K562 (cell line): ENCODE results near the gene FAM53B.

ENCODE experiments used
- ATF2 ChIP-seq: sonication (generic); formaldehyde crosslinking; IDR thresholded peaks from 2 replicates; pipeline ENCODE4 v1.8.1; 2022; ENCODE audit warnings: missing genetic modification reagents
- BDP1 ChIP-seq: IDR thresholded peaks from 3 replicates; pipeline ENCODE4 v1.6.1; 2011; ENCODE audit not compliant: insufficient read length, insufficient read depth
- CBX3 ChIP-seq, 2 experiments: IDR thresholded peaks; 1 replicate in 1 of 2; 2 replicates in 1 of 2; pipeline ENCODE4 v1.6.1; 2012; ENCODE audit warnings: inconsistent platforms in 2 of 2, low read length in 2 of 2, borderline replicate concordance in 1 of 2, control low read depth in 1 of 2
- HDAC3 ChIP-seq: fragments of 450-650 bp; IDR thresholded peaks from 2 replicates; pipeline ENCODE4 v1.6.1; 2018; ENCODE audit warnings: borderline replicate concordance, mild to moderate bottlenecking, moderate library complexity; ENCODE audit not compliant: partially characterized antibody
- HNRNPK ChIP-seq: fragments of 200-400 bp; formaldehyde crosslinking; IDR thresholded peaks from one replicate; pipeline ENCODE4 v1.6.1; 2018; ENCODE audit warnings: mild to moderate bottlenecking, low read depth, low read length; ENCODE audit not compliant: poor library complexity, severe bottlenecking
- MLLT1 ChIP-seq, 2 experiments: fragments of 450-650 bp; IDR thresholded peaks; 2 replicates each; pipeline ENCODE4 v1.6.1; 2016
- NR2C2 ChIP-seq, 2 experiments: fragments of 200-800 bp in 1 of 2; sonication (Bioruptor generic) in 1 of 2; sonication (generic) in 1 of 2; formaldehyde crosslinking in 1 of 2; IDR thresholded peaks; 2 replicates each; pipeline versions ENCODE4 v1.6.1 to v1.8.0; 2016 to 2022; ENCODE audit warnings: mild to moderate bottlenecking in 1 of 2, missing compliant biosample characterization in 1 of 2, missing genetic modification characterization in 1 of 2, missing genetic modification reagents in 1 of 2
- POLR2A ChIP-seq: fragments of 450-650 bp; conservative IDR thresholded peaks from 2 replicates; pipeline ENCODE4 v1.6.1; 2016
- RFX5 ChIP-seq: IDR thresholded peaks from 2 replicates; pipeline ENCODE4 v1.6.1; 2011; ENCODE audit warnings: low read depth, mild to moderate bottlenecking, improper control_type of control experiment, low read length
- SMARCA4 ChIP-seq: fragments of 450-650 bp; IDR thresholded peaks from 2 replicates; pipeline ENCODE4 v1.6.1; 2016
- TGIF2 ChIP-seq: sonication (generic); formaldehyde crosslinking; IDR thresholded peaks from 2 replicates; pipeline ENCODE4 v1.8.1; 2022; ENCODE audit warnings: mild to moderate bottlenecking, missing genetic modification reagents, moderate library complexity
- ZNF282 ChIP-seq: sonication (generic); formaldehyde crosslinking; IDR thresholded peaks from 2 replicates; pipeline ENCODE4 v1.8.1; 2023; ENCODE audit warnings: missing genetic modification reagents
- TF ChIP-seq, protein P1 (sequence below): sonication (generic); formaldehyde crosslinking; IDR thresholded peaks from 2 replicates; pipeline ENCODE4 v1.8.1; 2023; ENCODE audit warnings: mild to moderate bottlenecking, missing genetic modification reagents, moderate library complexity
- TF ChIP-seq, protein P2 (sequence below): fragments of 250-450 bp; sonication (Bioruptor Pico); IDR thresholded peaks from 2 replicates; pipeline ENCODE4 v1.4.0; 2020; ENCODE audit warnings: mild to moderate bottlenecking, moderate library complexity

- TF ChIP-seq SMARCA4 (no peak), ATF2 (CRISPR knock-in tag) (no peak), TGIF2 (CRISPR knock-in tag) (no peak), MLLT1 (IDR thresholded peaks at IDR 0.05) (no peak), HNRNPK (no peak), ZNF282 (CRISPR knock-in tag) (no peak), HDAC3 (no peak), NR2C2 (CRISPR knock-in tag; IDR thresholded peaks at IDR 0.05) (no peak), NR2C2 (tag; IDR thresholded peaks at IDR 0.05) (no peak), RFX5 (no peak), BDP1 (no peak), POLR2A (no peak), CBX3 (IDR thresholded peaks at IDR 0.05; ENCODE audit: borderline replicate concordance in 1 of 2, low read length in 2 of 2) (no peak)
- TF ChIP-seq, protein P1, sequence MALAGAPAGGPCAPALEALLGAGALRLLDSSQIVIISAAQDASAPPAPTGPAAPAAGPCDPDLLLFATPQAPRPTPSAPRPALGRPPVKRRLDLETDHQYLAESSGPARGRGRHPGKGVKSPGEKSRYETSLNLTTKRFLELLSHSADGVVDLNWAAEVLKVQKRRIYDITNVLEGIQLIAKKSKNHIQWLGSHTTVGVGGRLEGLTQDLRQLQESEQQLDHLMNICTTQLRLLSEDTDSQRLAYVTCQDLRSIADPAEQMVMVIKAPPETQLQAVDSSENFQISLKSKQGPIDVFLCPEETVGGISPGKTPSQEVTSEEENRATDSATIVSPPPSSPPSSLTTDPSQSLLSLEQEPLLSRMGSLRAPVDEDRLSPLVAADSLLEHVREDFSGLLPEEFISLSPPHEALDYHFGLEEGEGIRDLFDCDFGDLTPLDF (CRISPR knock-in tag): no peak
- TF ChIP-seq, protein P2, sequence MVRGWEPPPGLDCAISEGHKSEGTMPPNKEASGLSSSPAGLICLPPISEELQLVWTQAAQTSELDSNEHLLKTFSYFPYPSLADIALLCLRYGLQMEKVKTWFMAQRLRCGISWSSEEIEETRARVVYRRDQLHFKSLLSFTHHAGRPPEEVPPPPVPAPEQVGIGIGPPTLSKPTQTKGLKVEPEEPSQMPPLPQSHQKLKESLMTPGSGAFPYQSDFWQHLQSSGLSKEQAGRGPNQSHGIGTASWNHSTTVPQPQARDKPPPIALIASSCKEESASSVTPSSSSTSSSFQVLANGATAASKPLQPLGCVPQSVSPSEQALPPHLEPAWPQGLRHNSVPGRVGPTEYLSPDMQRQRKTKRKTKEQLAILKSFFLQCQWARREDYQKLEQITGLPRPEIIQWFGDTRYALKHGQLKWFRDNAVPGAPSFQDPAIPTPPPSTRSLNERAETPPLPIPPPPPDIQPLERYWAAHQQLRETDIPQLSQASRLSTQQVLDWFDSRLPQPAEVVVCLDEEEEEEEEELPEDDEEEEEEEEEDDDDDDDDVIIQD (CRISPR knock-in tag): no peak
These were observed 125.6 kb downstream of the FAM53B start for GRCh38 chr10:124618470-124619073.
